Measurements from ENCODE around the gene HNRNPF.

HNRNPF gene

DNA sequence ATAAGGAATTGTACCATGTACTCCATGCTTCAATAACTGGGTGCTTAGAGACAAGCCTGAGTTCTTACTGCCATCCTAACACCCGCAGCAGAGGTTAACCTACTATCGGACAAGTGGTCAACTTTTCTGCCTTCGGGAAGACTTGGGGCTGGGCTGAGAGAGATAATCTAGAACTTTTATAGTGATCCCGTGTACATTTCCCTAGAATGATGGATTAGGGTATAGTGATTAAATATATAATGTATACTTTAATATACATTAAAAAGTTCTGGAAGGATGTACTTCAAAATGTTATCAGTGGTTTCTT lies 12.2 kb upstream of the HNRNPF start:
- DNase-seq = no peak

GRCh38 chr10:43420369-43421200 lies 11.6 kb upstream of the HNRNPF start:
- peak; percentile 82 to 85 for DNase-seq

- DNase-seq = no peak
These were observed 11.0 kb upstream of the HNRNPF start for GRCh38 chr10:43419997-43420368.

GRCh38 chr10:43417950-43418768 lies 9.2 kb upstream of the HNRNPF start:
- peak; percentile 91 to 92 for DNase-seq

DNA sequence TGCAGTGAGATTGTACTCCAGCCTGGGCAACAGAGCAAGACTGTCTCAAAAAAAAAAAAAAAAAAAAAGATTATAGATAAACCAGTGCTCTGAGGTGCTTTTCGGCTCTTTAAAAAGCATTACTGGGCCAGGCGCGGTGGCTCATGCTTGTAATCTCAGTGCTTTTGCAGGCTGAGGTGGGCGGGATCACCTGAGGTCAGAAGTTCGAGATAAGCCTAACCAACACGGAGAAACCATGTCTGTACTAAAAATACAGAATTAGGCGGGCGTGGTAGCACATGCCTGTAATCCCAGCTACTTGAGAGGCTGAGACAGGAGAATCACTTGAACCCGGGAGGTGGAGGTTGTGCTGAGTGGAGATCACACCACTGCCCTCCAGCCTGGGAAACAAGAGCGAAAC lies 6.6 kb upstream of the HNRNPF start:
- DNase-seq = no peak

- DNase-seq = no peak
These were observed 2.5 kb upstream of the HNRNPF start for GRCh38 chr10:43411536-43411935.

DNA sequence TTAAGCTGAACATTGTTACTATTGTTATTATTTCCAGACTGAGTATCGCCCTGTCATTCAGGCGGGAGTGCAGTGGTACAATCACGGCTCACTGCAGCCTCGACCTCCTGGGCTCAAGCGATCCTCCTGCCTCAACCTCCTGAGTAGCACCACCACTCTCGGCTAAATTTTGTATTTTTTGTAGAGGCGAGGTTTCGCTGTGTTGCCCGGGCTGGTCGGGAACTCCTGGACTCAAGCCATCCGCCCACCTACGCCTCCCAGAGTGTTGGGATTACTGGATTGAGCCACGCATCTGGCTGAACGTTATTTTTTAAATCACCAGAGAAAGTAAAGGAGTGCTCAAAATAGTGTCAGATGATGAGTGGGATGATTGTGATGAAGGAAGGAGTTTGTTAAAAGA lies 1.4 kb upstream of the HNRNPF start:
- no peak for DNase-seq

DNA sequence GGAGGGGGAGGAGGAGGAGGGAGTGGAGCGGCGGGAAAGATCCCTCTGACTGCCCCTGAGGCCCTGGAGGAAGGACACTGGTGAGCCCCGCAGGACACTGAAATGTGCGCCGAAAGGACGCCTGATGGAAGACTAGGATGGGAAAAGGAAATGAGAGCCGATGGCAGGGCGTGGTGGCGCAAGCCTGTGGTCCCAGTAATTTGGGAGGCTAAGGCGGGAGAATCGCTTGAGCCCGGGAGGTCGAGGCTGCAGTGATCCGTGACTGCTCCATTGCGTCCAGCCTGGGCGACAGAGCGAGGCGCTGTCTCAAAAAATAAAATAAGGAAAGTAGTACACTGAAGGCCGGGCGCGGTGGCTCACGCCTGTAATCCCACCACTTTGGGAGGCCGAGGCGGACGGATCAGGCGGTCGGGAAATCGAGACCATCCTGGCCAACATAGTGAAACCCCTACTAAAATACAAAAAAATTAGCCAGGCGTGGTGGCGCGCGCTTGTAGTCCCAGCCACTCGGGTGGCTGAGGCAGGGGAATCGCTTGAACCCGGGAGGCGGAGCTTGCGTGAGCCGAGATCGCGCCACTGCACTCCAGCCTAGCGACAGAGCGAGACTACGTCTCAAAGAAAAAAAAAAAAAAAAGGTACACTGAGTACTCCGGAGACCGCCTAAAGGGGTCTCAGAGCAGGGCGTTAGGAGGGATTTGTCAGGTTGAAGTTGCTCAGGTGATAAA lies 561 bp upstream of the HNRNPF start:
- peak in 1 of 2 experiments; percentile 36 for DNase-seq

- DNase-seq = no peak
These were observed 666 bp downstream of the HNRNPF start for GRCh38 chr10:43408331-43408709.

- peak; percentile 80 for DNase-seq
These were observed 1.2 kb downstream of the HNRNPF start for GRCh38 chr10:43407576-43408330.

DNA sequence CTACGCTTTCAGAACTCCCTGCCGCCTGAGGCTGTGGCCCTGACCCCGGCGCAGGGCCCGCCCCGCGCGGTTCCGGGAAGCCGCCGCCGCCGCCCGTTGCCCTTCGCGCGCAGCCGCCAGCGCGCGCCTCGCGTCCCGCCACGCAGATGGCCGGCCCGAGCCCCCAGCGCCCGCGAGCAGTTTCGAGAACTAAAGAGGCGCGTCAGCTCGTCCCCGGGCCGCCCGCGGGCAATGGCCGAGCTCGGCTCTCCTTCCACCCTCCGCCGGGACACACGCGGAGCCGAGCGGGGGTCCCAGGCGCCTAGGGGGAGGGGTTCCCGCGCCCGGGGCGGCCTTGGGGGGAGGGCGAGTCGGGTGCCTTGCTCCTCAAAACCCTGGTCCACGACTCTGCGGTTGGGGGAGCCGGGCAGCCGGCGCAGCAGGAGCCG lies 1.8 kb downstream of the HNRNPF start:
- DNase-seq = no peak

DNA sequence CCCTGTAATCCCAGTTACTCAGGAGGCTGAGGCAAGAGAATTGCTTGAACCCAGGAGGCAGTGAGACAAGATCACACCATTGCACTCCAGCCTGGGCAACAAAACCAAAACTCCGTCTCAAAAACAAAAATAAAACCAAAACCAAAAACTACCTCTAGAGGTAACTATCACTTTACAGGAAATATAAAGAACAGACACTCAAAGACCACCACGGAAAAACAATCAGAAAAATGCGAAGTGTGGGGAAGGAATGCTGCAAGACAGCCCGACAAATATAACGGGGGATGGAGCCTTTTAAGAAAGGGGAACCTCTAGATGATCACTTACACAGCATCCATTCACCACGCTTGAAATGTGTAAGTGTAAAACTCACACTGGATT lies 4.3 kb downstream of the HNRNPF start:
- DNase-seq = peak; percentile 44 to 46

DNA sequence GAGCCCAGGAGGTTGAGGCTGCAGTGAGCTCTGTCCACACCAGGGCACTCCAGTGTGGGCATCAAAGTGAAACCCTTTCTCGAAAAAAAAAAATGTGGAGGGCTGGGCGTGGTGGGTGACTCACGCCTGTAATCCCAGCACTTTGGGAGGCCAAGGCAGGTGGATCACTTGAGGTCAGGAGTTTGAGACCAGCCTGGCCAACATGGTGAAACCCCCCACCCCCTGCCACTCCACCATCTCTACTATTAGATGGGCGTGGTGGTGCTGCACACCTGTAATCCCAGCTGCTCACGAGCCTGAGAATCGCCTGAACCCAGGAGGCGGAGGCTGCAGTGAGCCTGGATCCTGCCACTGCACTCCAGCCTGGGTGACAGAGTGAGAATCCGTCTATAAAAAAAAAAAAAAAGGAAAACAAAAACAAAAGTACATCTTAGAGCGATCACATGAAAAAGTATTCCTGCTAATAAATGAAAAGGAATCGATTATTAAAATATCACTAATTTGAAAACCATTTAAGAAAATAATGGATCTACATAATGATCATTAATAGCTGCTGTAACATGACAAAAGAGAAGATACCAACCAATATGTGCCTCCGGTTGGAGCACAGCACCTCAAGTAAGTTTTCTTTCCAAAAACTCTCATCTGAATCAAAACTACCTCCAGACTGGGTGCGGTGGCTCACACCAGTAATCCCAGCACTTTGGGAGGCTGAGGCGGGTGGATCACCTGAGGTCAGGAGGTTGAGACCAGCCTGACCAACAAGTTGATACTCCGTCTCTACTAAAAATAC lies 4.9 kb downstream of the HNRNPF start:
- DNase-seq = no peak

GRCh38 chr10:43402880-43403452 lies 6.0 kb downstream of the HNRNPF start:
- no peak for DNase-seq

DNA sequence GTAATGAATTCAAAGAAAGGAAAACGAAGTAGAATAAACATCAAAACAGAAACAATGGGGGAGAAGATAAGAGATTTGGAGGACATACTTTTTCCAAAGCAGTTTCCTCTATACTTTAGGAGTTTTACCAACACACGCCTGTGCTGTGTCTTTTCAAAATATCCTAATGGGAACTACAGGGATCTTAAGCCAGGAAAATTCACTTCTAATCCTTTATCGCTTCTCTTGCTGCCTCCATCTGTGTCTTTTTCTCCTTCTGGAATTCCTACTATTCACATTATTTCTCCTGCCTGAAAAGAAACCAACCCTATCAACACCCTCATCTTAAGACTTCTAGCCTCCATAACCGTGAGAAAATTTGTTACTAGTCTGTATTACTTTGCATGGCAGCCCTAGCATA lies 6.8 kb downstream of the HNRNPF start:
- no peak for DNase-seq

DNA sequence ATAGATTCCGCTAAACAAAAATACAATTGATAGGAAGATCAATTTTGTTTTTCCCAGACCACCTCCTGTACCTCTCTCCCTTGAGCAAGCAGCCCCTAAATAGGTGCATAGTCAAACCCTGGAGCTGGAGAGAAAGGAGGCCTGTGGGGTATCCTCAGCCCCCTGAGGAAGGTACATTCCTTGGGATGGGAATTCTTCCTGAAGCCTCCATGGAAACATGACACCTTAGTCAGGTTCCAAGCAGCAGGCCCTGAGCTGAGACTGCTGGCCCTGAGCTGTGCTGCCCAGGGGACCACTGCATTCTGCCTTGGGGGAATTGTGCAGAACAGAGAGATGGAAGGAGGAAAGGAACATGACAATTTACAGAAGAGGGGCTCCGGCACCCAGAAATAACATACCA lies 7.4 kb downstream of the HNRNPF start:
- DNase-seq = no peak

DNA sequence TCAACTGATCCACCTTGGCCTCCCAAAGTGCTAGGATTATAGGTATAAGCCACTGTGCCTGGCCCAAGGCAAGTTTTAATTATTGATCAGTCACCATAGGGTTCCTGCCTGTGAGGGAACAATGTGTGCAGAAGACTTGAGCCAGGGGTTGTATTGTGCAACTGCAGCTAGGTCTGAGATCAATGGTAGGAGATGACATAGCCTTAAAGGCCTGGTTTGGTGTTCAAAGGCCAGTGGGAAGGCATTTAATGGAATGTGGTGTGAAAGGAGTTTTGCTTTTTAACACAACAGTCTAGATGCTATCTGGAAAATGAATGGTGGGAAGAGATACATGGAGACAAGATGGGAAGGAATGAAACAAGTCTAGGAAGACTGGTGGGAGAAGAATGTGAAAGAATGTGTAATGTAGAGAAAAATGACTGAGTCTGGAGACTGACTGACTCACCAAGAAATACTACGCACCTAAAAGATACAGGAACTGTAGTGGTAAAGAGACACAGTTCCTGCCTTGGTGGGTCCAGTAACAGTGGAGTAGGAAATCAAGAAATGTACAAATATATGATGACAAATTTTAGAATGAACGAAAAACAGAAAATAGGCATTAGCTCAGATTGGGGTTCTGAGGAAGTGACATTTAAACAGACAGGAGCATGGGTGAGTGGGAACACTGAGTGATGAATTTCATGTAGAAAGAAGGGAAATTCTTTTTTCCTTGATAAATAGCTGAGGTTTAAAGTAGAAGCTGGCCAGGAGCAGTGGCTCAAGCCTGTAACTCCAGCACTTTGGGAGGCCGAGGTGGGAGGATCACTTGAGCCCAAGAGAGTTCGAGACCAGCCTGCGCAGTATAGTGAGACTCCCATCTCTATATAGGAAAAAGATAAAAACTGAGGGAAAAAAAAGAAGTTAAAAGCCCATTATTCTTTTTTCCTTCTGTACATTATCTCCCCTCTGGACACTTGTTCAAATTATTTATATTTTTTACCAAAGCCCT lies 9.4 kb downstream of the HNRNPF start:
- peak; percentile 29 for DNase-seq

DNA sequence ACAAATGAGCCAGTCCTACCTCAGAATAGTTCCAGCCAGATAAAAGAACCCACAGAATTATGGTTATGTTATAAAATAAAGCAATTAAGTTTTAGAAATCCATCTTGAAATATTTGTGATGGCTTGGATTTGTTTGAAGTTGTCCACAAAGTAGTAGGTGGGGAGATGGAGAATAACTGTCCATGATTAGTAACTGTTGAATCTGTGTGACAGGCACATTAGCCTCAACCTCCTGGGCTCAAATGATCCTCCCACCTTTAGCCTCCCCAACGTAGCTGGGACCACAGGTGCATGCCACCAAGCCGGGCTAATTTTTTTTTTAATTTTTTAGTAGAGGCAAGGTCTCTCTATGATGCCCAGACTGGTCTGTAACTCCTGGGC lies 10.1 kb downstream of the HNRNPF start:
- DNase-seq = no peak

- peak; percentile 78 to 88 for DNase-seq
These were observed 11.9 kb downstream of the HNRNPF start for GRCh38 chr10:43396928-43397624.

Data from AML-193 (cell line).